GM19238 (cell line): ENCODE data around the gene RNF182.
"Not testable (repeated sequence)": the region's sequence is repeated elsewhere in the genome, so short reads cannot be mapped to it uniquely, and the experiment has no call there.

Experiments
- DNase-seq: peaks from one replicate; pipeline ENCODE4 v3.0.0; 2011; ENCODE audit warnings: low spot score; ENCODE audit not compliant: insufficient read length

Gene RNF182

GRCh38 chr6:13965582-13966127, 40.9 kb downstream of the RNF182 start:
- no peak for DNase-seq

DNA sequence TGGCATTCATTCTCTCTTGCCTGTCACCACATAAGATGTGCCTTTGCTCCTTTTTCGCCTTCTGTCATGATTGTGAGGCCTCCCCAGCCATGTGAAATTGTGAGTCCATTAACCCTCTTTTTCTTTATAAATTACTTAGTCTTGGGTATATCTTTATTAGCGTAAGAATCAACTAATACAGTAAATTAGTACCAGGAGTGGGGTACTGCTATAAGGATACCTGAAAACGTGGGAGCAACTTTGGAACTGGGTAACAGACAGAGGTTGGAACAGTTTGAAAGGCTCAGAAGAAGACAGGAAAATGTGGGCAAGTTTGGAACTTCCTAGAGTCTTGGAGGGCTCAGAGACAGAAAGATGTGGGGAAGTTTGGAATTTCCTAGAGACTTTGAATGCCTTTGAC, 46.6 kb downstream of the RNF182 start:
- DNase-seq, result no peak

GRCh38 chr6:13972602-13973001, 47.9 kb downstream of the RNF182 start:
- not testable (repeated sequence) for DNase-seq

- DNase-seq, result not testable (repeated sequence)
Measured at GRCh38 chr6:13973422-13973821, 48.7 kb downstream of the RNF182 start.

DNA sequence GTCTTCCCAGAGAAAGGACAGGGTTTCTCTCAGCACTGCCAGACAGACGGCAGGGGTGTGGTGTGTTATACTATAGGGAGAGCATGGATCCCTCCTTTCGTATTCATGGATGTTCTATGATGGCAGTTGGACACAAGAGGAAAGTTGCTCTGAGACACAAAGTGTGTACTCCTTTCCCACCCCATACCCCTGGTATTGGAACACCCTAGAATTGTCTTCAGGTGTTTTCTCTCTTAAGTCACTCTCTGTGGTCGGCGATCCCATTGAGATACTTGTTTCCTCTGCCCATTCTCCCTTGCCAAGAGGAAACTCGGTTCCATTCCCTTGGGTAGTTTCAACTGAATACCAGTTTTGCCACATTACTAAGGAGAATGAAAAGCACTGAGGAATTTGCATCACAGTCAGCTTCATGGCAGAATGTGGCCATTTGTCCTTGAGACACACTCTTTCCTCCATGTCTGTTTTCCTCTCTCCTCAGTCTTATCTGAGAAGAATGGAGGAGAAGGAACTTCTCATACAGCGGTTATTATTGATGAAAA, 53.4 kb downstream of the RNF182 start:
- DNase-seq, result no peak

DNA sequence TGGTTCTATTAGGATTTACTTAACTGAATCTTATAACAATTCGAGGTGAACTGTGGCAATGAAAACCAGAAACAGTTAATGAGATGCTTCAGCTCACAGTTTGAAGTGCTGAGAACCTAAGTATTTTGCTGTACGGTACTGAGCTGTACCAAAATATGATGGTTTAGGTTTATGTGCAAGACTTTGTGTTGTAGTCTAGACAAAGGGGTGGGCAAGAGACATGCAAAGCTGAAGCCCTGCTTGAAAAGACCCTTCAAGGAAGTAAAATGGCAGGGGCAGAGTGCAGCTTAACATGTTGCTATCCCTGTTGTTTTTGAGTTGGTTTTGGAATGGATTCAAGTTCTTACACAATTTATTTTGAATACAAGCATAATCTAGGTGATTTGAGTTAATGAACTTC, 54.0 kb downstream of the RNF182 start:
- DNase-seq, result no peak

DNA sequence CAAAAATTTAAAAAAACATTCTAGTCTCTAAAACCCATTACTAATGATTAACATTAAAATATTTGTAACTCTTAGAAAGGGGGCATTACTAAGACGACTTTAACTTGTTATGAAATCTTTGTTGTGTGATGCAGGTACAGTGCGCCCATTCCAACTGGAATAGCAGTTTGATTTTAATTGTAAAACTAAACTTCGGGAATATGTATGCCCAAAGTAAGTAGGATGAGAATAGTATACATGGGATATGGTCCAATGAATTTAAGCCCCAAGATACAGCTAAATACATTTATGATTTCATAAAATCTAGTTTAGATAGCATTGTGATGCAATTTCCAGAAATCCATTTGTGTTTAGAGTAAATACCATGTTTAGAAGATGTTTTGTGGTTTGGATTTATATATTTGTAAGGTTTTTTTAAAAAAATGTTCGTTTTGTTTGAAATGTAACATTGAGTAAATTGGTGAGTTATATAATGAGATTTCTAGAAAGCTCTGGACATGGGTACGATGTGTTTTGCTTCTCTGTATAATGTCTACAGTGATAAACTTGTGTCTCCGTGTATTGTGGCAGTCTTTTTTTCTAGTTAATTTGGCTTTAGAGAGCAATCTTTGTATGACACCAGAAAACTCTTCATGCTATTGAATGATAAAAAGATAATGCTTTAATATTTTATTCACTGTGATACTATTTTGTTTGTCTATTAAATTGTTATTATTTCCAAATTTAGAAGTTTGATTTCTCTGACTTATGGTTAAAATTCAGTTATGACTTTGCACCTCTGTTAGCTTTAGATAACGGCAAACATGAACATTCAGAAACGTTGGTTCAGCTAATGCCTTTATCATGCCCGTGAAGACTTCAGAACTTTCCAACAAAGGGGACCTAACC, 54.8 kb downstream of the RNF182 start:
- DNase-seq, result no peak

- DNase-seq, result no peak
Measured at GRCh38 chr6:13980534-13980933, 55.8 kb downstream of the RNF182 start.

- no peak for DNase-seq
Measured at GRCh38 chr6:13985663-13986325, 61.0 kb downstream of the RNF182 start.

GRCh38 chr6:13986700-13987399, 62.1 kb downstream of the RNF182 start:
- no peak for DNase-seq

DNA sequence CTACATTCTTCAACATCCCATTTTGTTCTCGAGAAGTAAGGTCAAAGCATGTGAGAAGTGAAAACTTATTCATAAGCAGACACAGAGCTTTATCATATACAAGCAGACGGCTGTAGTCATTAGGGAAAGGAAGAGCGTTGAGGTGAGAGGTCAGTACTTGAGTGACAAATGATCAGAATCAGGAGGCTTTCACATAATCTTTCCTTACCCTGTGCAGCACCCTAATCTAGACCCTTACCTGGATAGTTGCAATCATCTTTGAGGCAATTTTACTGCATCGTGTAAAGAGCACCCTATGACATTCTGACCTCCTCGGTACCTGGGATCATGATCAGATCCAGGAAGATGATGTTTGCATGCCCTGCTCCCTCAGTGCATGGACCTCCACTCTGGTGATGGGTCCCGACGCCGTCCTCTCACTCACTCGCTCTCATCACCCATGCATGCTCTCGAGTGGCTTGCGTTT, 62.7 kb downstream of the RNF182 start:
- DNase-seq, result no peak

DNA sequence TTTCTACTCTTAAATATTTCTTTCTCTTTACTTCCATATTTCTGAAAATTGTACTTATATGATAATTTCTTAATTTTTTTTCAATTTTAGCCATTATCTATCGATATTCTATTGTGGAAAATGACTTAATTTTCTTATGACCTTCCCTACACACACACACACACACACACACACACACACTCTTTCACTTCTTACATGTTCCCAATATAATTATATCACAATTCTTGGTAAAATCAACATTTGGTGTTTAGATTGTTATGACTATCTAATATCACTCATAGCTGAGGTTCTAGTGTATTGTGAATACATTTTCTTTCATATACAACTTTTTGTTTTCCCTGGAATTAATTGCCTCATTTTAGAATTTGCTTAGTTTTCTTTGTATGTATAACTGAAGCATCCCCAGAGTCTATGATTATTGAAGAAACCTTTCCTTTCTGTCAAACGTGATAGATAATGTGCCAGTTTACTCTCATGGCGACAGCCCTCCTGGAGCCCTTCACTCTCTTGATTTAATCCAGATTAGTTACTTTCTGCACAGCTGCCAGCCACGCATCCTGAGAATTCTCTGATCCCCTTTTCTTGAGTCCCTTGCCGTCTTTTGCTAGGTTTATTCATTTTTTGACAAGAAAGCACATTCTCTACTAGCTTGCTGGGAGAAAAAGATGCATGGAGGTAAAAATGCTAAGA, 63.4 kb downstream of the RNF182 start:
- no peak for DNase-seq

DNA sequence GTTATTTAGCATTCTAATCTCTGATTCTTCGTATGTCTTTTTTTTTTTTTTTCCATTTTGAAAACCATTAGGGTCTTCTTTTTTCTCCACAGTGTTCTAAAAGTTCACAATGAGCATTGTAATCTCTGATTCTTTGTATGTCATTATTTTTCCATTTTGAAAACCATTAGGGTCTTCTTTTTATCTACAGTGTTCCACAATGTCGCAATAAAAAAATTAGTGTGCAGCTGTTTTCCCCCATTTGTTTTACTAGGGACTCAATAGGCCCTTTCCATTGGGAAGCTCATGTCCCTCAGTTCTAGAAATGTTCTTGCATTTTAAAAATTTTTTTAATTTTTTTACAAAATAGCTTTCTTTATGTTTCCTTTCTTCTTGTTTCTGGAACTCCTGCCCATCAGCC, 64.2 kb downstream of the RNF182 start:
- no peak for DNase-seq

DNA sequence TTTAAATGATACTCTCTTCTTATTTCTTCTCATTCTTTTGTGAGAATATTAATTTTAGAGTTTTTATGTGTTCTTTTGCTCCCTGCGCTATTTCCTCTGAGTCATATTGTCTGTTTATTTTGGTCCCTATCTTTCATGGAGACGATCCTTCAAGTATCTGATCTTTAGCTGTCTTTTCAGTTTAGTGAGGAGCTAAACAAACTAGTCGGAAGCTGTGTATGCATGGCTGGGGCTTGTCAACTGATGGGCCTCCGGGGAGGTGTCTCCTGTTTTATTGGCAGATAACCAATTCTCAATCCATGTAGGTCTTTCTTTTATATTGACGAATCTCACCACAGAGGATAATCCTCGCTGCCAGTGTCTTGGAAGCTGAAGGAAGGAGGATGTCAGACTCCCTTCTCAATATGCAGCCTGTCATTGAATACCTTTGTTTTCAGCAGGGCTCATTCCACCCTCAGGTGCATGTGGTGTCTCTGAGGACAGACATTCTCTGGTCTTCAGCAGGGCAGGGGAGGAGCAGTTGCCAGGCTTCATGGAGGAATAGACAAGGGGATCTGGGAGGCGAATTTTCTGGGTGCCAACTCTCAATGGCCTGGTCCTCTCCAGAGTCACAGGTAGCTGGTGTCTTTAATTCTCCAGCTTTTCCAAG, 64.9 kb downstream of the RNF182 start:
- no peak for DNase-seq

DNA sequence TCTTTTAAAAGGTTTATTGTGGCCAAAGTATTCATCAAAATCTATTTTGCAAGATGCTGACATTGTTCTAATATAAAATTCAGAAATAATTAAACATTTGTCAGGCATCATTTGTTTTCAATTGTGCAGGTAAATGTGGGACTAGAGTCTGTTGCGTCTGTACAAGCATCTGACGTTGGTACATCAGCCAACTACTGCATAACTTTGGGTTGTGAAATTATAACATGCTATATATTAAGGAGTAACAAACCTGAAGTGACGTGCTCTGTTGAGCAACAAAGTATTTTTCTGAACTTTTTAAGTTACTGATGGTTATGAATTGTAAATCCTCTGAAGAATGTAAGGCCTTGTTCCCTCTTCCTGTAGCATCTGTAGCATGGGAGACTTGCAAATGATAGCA, 66.0 kb downstream of the RNF182 start:
- no peak for DNase-seq

DNA sequence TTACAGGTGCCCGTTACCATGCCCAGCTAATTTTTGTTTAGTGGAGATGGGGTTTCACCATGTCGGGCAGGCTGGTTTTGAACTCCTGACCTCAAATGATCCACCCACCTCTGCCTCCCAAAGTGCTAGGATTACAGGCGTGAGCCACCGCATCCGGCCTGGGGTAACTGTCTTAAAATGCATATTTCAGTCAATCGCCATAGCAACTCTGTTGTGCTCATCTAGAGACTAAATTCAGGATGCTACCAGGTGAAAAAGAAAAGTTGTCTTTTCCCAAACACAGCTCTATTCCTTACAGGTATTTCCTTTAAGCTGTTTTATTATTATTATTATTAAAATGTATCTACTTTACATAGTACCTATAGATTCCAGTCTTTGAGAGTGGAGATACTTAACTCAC, 66.6 kb downstream of the RNF182 start:
- no peak for DNase-seq

DNA sequence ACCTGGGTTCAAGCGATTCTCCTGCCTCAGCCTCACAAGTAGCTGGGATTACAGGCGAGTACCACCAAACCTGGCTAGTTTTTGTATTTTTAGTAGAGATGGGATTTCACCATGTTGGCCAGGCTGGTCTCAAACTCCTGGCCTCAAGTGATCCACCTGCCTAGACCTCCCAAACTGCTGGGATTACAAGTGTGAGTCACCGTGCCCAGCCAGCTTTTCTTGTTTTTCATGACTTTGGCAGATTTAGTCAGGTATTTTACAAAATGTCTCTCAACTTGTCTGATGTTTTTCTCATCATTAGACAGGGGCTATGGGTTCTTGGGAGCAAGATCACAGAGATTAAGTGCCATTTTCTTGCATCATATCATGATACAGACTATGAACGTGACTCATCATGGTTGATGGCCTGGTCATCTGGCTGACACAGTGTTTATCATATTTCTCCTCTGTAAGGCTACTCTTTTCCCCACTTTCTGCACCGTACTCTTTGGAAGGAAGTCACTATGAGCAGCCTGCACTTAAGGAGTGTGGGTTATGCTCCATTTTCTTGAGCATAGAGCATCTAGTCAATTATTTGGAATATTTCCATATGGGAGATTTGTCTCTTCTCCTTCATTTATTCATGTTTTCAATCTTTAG, 67.8 kb downstream of the RNF182 start:
- DNase-seq, result no peak

DNA sequence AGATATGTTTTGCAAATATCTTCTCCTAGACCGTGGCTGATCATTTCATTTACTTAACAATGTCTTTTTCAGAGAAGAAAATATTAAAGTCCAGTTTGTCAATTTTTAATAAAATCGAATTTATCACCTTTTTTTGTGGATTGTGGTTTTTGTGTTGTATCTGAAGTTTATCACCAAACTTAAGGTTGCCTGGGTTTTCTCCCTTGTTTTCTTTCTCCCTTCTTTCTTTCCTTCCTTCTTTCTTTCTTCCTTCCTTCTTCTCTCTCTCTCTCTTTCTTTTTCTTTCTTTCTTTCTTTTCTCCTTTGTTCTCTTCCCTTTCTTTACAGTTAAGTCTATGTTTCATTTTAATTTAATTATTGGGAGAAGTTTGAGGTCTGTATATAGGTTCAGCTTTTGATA, 68.7 kb downstream of the RNF182 start:
- DNase-seq, result no peak

DNA sequence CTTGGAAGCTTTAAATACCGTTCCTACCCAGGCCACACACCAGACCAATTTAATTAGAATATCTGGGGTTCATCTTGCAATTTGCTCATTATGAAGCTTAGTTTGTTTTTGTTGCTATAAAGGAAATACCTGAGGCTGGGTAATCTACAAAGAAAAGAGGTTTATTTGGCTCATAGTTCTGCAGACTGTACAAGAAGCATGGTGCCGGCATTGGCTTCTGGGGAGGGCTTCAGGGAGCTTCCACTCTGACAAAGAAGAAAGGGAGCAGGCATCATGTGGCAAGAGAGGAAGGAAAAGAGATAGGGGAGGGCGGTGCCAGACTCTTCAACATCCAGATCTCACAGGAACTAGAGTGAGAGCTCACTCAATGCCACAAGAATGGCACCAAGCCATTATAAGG, 73.6 kb downstream of the RNF182 start:
- no peak for DNase-seq

GRCh38 chr6:14000901-14001300, 76.1 kb downstream of the RNF182 start:
- no peak for DNase-seq
